Measurements from ENCODE around the gene OR6K2.
A peak's percentile ranks its signal among the peaks of the same experiment; 100 is the strongest.

The OR6K2 gene

GRCh38 chr1:158685085-158685484 is 15.4 kb downstream of the OR6K2 start:
- no peak for DNase-seq

GRCh38 chr1:158681606-158682005 is 18.8 kb downstream of the OR6K2 start:
- DNase-seq, result no peak

- DNase-seq, result no peak
Observed at GRCh38 chr1:158679289-158679688, 21.2 kb downstream of the OR6K2 start.

- no peak for DNase-seq
Observed at GRCh38 chr1:158675563-158676323, 24.7 kb downstream of the OR6K2 start.

GRCh38 chr1:158674302-158674701 is 26.1 kb downstream of the OR6K2 start:
- no peak for DNase-seq

GRCh38 chr1:158666037-158666436 is 34.4 kb downstream of the OR6K2 start:
- DNase-seq, result no peak

GRCh38 chr1:158654571-158654970 is 45.9 kb downstream of the OR6K2 start:
- no peak for DNase-seq

- DNase-seq, result no peak
Observed at GRCh38 chr1:158654086-158654485, 46.4 kb downstream of the OR6K2 start.

GRCh38 chr1:158652721-158653334 is 47.6 kb downstream of the OR6K2 start:
- DNase-seq, result peak; percentile 1
